Vagina (tissue), 2 donors: ENCODE measurements around the gene COX8A. TPM values are rescaled to one million over a fixed set of nuclear protein-coding genes. Genes with fewer than 3 reads are reported as not detected.

Experiments used
- DNase-seq, 2 donors: peaks; one replicate each; pipeline ENCODE4 v3.0.0-alpha.2; 2017; ENCODE audit errors: extremely low spot score in 2 of 2
- H3K27ac ChIP-seq: fragments of 200-600 bp; sonication (generic); one replicate; pipeline ENCODE4 v1.5.1; 2019
- H3K27me3 ChIP-seq: fragments of 200-600 bp; sonication (generic); one replicate; pipeline ENCODE4 v1.5.1; 2019
- H3K36me3 ChIP-seq, 2 donors: fragments of 200-600 bp; sonication (generic); one replicate each; pipeline ENCODE4 v1.5.1; 2017 to 2019
- H3K4me1 ChIP-seq: fragments of 200-600 bp; sonication (generic); one replicate; pipeline ENCODE4 v1.5.1; 2019
- H3K4me3 ChIP-seq, 2 donors: fragments of 200-600 bp; sonication (generic); 1 replicate in 1 of 2; 2 replicates in 1 of 2; pipeline ENCODE4 v1.5.1; 2016 to 2019
- H3K9me3 ChIP-seq: fragments of 200-600 bp; sonication (generic); one replicate; pipeline ENCODE4 v1.5.1; 2019
- POLR2A ChIP-seq, 2 donors: fragments of 450-650 bp; IDR thresholded peaks; one replicate each; pipeline ENCODE4 v1.6.1; 2017; ENCODE audit warnings: antibody characterized with exemption in 2 of 2, mild to moderate bottlenecking in 2 of 2, moderate library complexity in 2 of 2
- POLR2AphosphoS5 ChIP-seq, 2 donors: sonication (generic); formaldehyde crosslinking; IDR thresholded peaks; one replicate each; pipeline ENCODE4 v1.9.0; 2017; ENCODE audit warnings: antibody characterized with exemption in 2 of 2, mild to moderate bottlenecking in 2 of 2, low read depth in 1 of 2; ENCODE audit not compliant: insufficient read depth in 1 of 2
- intact Hi-C: fragments of 100-400 bp; cut with DNase I; formaldehyde crosslinking; loops from one replicate; pipeline ENCODE4 v1.15.1; 2023
- total RNA-seq: library from RNA; depleted of rRNA; stranded (reverse); fragments of >200 nt; gene quantifications from one replicate; pipeline ENCODE4 v1.2.3, GENCODE V29; 2016
- TF ChIP-seq, protein P1 (sequence below), 3 experiments: fragments of 450-650 bp in 2 of 3; fragments of 200-600 bp in 1 of 3; sonication (generic) in 1 of 3; IDR thresholded peaks; one replicate each; pipeline ENCODE4 v1.5.1; 2017 to 2019; ENCODE audit warnings: antibody characterized with exemption in 3 of 3, mild to moderate bottlenecking in 2 of 3, moderate library complexity in 2 of 3

COX8A gene
- total RNA-seq, 1 donor from 2014 or later = 383 TPM

DNA sequence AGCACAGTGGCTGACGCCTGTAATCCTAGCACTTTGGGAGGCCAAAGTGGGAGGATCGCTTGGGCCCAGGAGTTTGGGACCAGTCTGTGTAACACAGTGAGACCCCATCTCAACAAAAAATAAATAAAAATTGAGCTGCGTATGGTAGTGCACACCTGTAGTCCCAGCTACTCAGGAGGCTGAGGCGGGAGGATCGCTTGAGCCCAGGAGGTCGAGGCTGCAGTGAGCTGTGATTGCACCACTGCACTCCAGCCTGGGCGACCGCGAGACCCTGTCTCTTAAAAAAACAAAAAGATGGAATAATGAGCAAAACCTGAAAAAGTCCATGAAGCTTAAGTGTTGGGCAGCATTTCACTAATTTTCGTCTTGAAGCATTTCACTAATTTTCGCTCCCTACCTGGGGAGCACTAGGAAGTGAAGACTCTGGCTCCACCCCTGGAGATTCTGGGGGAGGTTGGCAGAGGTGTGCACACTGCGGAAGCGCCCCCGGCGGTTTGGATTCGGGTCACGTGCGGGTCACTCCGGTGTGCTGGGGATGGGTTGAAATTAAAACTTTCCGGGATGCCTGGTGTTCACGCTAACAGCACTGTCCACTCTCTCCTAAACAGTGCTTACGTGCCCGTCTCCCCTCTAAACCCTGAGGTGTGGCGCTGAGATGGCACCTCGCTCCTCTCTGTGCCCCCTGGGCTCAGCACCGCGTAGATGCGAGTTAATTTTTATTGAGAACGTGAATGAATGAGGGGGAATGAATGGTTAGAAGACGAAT, 36.5 kb upstream of the COX8A start:
- no peak for DNase-seq
- Histone ChIP-seq H3K4me1 (peaks cover 21% of the 10 kb centered on the region), H3K36me3 (no peaks in the 10 kb centered on the region), H3K9me3 (no peaks in the 10 kb centered on the region), H3K27ac (no peak overlapping the region), H3K27me3 (no peaks in the 10 kb centered on the region), H3K4me3 (peak overlapping the region; percentile 68)
- intact Hi-C loops = no loop called here
- TF ChIP-seq, protein P1, sequence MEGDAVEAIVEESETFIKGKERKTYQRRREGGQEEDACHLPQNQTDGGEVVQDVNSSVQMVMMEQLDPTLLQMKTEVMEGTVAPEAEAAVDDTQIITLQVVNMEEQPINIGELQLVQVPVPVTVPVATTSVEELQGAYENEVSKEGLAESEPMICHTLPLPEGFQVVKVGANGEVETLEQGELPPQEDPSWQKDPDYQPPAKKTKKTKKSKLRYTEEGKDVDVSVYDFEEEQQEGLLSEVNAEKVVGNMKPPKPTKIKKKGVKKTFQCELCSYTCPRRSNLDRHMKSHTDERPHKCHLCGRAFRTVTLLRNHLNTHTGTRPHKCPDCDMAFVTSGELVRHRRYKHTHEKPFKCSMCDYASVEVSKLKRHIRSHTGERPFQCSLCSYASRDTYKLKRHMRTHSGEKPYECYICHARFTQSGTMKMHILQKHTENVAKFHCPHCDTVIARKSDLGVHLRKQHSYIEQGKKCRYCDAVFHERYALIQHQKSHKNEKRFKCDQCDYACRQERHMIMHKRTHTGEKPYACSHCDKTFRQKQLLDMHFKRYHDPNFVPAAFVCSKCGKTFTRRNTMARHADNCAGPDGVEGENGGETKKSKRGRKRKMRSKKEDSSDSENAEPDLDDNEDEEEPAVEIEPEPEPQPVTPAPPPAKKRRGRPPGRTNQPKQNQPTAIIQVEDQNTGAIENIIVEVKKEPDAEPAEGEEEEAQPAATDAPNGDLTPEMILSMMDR (IDR thresholded peaks at IDR 0.05) = no peak
- TF ChIP-seq POLR2AphosphoS5 (IDR thresholded peaks at IDR 0.05; ENCODE audit: insufficient read depth in 1 of 2, low read depth in 1 of 2) (no peak), POLR2A (IDR thresholded peaks at IDR 0.05) (no peak)

DNA sequence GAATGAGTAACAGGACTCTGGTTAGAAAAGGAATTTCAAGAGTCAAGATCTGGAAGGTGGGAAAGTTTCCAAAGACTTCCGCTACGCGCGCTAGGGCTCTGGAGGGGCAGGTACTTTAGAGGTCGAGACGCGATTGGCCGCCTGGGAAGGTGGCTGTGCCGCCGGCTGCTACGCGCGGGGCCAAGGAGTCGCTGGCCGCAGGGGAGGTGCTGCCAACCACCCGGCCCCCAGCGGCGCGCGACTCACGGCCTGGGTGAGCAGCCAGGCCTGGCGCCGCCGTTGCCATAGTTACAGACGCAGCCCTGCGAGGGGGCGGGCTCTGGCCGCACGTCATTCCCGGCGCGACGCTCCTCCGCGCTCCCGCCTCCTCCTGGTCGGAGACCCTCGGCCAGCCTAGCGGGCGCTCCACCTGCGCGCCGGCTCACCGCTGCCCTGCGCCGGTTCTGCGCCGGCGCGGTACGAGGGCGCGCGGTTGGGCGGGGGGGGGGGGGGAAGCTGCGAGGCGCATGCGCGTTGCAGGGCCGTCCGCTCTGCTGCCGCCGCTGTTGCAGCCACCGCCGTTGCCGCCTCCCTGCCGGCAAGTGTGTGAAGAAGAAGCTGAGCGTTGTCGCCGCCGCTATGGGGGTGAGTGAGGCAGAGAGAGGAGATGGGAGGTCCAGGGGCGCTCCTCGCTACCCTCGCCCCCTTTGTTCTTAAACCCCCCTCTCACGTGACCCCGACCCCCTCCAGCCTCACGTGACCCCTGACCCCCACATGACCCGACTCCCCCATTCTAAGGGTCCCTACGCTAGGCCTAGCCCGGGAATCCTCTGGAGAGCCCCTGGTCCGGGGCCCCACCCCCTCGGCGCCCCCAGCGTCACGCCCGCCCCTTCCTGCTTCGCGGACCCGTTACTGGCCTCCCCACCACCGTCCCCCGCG, 35.7 kb upstream of the COX8A start, which contains the start of gene NAA40:
NAA40 (plus strand) TSS at position 524 of the 918 bp plus-strand sequence; CDS start at position 619, 95 bp downstream.
- H3K4me3 ChIP-seq = peak within 1 kb of the TSS; percentile 68
- H3K9me3 ChIP-seq = no peaks in the 10 kb centered on the region
- intact Hi-C loops = no loop called here
- no peak for DNase-seq
- H3K4me1 ChIP-seq = peaks cover 21% of the 10 kb centered on the region
- peak within 1 kb of the TSS; percentile 67 for H3K27ac ChIP-seq
- peak in 1 of 2 donors; percentile 41 for TF ChIP-seq POLR2AphosphoS5 (IDR thresholded peaks at IDR 0.05; ENCODE audit: insufficient read depth in 1 of 2, low read depth in 1 of 2)
- no peak for TF ChIP-seq POLR2A (IDR thresholded peaks at IDR 0.05)
- TF ChIP-seq, protein P1 (IDR thresholded peaks at IDR 0.05) = peak in 1 of 3 experiments; percentile 10
- no peaks in the 10 kb centered on the region for H3K27me3 ChIP-seq
- no peaks in the 10 kb centered on the region for H3K36me3 ChIP-seq

DNA sequence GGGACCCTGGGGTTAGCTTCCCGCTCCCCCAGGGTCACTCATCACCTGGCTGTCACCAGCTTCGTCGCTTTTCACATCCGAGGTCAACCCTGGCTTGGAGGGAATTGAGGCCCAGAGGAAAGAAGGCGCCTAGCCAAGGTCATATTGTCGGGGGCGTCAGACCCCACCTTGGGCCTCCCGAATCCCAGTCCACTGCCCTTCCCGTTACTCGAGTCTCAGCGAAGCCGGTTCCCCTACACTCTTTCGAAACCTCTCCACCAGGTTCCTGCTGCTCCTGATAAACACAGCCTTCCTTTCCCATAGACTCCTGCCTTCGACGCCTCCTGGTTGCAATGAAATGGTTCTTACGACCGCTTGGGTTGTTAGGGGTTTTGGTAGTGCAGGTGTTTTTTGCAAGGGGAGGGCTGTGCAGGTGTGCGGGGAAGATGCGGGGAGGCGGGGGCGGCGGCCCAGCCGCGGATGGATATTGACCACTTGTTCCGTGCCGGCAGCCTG, 35.0 kb upstream of the COX8A start:
- Histone ChIP-seq H3K27me3 (no peaks in the 10 kb centered on the region), H3K4me1 (peaks cover 21% of the 10 kb centered on the region), H3K9me3 (no peaks in the 10 kb centered on the region), H3K36me3 (no peaks in the 10 kb centered on the region), H3K27ac (peak overlapping the region; percentile 67), H3K4me3 (peak overlapping the region; percentile 68)
- intact Hi-C loops = no loop called here
- no peak for DNase-seq
- TF ChIP-seq, protein P1 (IDR thresholded peaks at IDR 0.05) = no peak
- TF ChIP-seq POLR2A (IDR thresholded peaks at IDR 0.05) = no peak
- no peak for TF ChIP-seq POLR2AphosphoS5 (IDR thresholded peaks at IDR 0.05; ENCODE audit: insufficient read depth in 1 of 2, low read depth in 1 of 2)

DNA sequence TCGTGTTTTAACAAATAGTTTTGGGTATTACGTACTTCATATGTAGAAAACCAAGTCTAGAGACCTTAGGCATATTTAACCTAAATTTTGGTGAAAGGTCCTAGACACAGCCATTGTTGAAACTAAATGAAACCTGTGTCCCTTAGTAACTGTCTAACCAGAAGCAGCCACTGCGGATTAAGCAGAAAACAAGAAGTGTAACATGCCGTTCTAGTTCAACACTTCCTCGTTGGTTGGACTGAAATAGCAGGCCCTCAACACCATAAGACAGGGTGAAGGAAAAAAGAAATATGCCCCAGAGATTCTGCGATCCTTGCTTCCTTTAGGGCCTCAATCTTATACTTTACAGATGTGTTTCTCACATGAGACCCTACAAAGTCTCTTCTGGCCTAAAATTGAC, 33.6 kb upstream of the COX8A start:
- Histone ChIP-seq H3K27ac (no peak overlapping the region), H3K4me1 (peaks cover 31% of the 10 kb centered on the region)
- intact Hi-C loops = loop anchor here (10.0 kb wide), 1 partner anchor 176 kb away; the partner anchor contains the start of gene ZFTA

More for the DNA sequence above, 33.6 kb upstream of the COX8A start:
- no peak for DNase-seq
- TF ChIP-seq, protein P1 (IDR thresholded peaks at IDR 0.05) = no peak
- TF ChIP-seq POLR2AphosphoS5 (IDR thresholded peaks at IDR 0.05; ENCODE audit: insufficient read depth in 1 of 2, low read depth in 1 of 2) (no peak), POLR2A (IDR thresholded peaks at IDR 0.05) (no peak)
- H3K27me3 ChIP-seq = no peaks in the 10 kb centered on the region
- no peaks in the 10 kb centered on the region for H3K9me3 ChIP-seq
- no peak overlapping the region for H3K4me3 ChIP-seq
- H3K36me3 ChIP-seq = no peaks in the 10 kb centered on the region
